ENCODE results near the gene NDRG3.

DNA sequence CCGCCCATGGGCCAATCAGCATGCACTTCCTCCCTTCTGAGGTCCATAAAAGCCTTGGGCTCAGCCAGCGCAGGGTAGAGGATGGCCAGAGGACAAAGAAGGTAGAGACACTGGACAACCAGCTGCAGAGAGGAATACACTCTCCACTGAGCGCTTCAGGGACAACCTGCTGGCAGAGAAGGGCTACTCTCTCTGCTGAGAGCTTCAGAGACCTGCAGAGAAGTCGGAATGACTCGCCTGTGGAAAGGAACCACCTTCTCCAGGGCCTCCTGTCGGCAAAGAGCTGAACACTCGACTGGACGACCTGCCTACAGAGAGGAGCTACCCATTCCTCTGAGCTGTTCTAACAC is 68.5 kb downstream of the NDRG3 start:
- TF ChIP-seq YY1 (IDR thresholded peaks at IDR 0.05; ENCODE audit: insufficient read depth, insufficient read length) (no peak), ZNF274 (IDR thresholded peaks at IDR 0.05; ENCODE audit: low read depth, low read length) (no peak)

Data from NT2/D1 (cell line).